Loucy (cell line): Measurements from ENCODE around the gene DMC1.

Experiments used
- CTCF ChIP-seq: fragments of 200-600 bp; sonication (generic); conservative IDR thresholded peaks from 2 replicates; pipeline ENCODE4 v1.5.1; 2014; ENCODE audit warnings: mild to moderate bottlenecking, antibody characterized with exemption, low read length
- EZH2phosphoT487 ChIP-seq: fragments of 200-600 bp; IDR thresholded peaks from 2 replicates; pipeline ENCODE4 v1.6.1; 2018; ENCODE audit warnings: antibody characterized with exemption, mild to moderate bottlenecking, moderate library complexity, borderline replicate concordance

DNA sequence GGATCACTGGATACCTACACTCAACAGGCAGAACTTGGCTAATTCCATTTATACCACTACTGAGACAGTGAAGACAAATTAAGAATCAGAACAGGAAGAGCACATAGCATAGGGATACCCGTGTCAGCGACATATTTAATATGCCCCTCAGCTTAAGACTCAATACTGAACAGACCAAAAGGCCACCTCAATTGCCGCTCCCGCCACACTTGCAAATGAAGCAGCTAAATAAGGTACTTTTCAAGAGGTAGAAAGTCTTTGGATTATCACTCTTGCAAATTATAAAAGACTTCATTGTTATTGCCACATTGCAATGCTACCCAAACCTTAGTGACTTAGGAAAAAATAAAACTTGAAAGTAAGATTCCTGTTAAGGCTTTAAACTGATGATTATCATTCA is 67.0 kb downstream of the DMC1 start:
- TF ChIP-seq EZH2phosphoT487, result no peak
- no peak for TF ChIP-seq CTCF
